Fibroblast of lung (primary cell): Measurements from ENCODE around the gene CLMN. TPM values are rescaled to one million over a fixed set of nuclear protein-coding genes. Genes with fewer than 3 reads are reported as not detected.

Experiments
- DNase-seq, 2 donors: peaks; one replicate each; pipeline versions ENCODE4 v3.0.0 to v3.0.0-alpha.2; 2010; ENCODE audit warnings: low read depth in 2 of 2
- H2AFZ ChIP-seq: 2 replicates; pipeline ENCODE4 v1.5.1; 2012; ENCODE audit warnings: low read length, control low read depth, inconsistent platforms
- H3K27ac ChIP-seq: 2 replicates; pipeline ENCODE4 v1.5.1; 2011; ENCODE audit warnings: low read length, control low read depth; ENCODE audit not compliant: insufficient read depth
- H3K27me3 ChIP-seq: 2 replicates; pipeline ENCODE4 v1.5.1; 2011; ENCODE audit warnings: mild to moderate bottlenecking, low read length; ENCODE audit not compliant: control insufficient read depth, insufficient read depth
- H3K36me3 ChIP-seq: 2 replicates; pipeline ENCODE4 v1.5.1; 2011; ENCODE audit warnings: low read length; ENCODE audit not compliant: control insufficient read depth, insufficient read depth
- H3K4me1 ChIP-seq: 2 replicates; pipeline ENCODE4 v1.5.1; 2011; ENCODE audit warnings: low read length; ENCODE audit not compliant: control insufficient read depth, insufficient read depth; ENCODE audit errors: extremely low read depth
- H3K4me2 ChIP-seq: 2 replicates; pipeline ENCODE4 v1.5.1; 2011; ENCODE audit warnings: low read length, control low read depth; ENCODE audit not compliant: insufficient read depth; ENCODE audit errors: extremely low read depth
- H3K4me3 ChIP-seq, 4 experiments: fragments of 200-600 bp in 1 of 4; sonication (generic) in 1 of 4; replicated peaks in 1 of 4; 2 replicates each; pipeline ENCODE4 v1.5.1; 2011 to 2016; ENCODE audit warnings: low read length in 4 of 4, low read depth in 3 of 4, mild to moderate bottlenecking in 3 of 4, control low read depth in 2 of 4, inconsistent platforms in 1 of 4, mixed read lengths in 1 of 4; ENCODE audit not compliant: insufficient read depth in 1 of 4; ENCODE audit errors: control extremely low read depth in 1 of 4
- H3K79me2 ChIP-seq: 2 replicates; pipeline ENCODE4 v1.5.1; 2012; ENCODE audit warnings: mild to moderate bottlenecking, low read length, inconsistent platforms; ENCODE audit not compliant: control insufficient read depth, insufficient read depth
- H3K9ac ChIP-seq: 2 replicates; pipeline ENCODE4 v1.5.1; 2011; ENCODE audit warnings: mild to moderate bottlenecking, low read length, control low read depth; ENCODE audit not compliant: insufficient read depth
- H3K9me3 ChIP-seq: 2 replicates; pipeline ENCODE4 v1.5.1; 2012; ENCODE audit warnings: low read depth, low read length; ENCODE audit not compliant: control insufficient read depth, insufficient read depth
- H4K20me1 ChIP-seq: 2 replicates; pipeline ENCODE4 v1.5.1; 2011; ENCODE audit warnings: low read length; ENCODE audit not compliant: control insufficient read depth, insufficient read depth; ENCODE audit errors: extremely low read depth
- EZH2 ChIP-seq: IDR thresholded peaks from 2 replicates; pipeline ENCODE4 v1.5.1; 2012; ENCODE audit warnings: low read length, control low read depth, mild to moderate bottlenecking; ENCODE audit errors: missing control alignments
- polyA plus RNA-seq, 2 donors: library from polyadenylated mRNA; depleted of rRNA in 1 of 2; stranded (reverse) in 1 of 2; unstranded in 1 of 2; fragments of >200 nt; gene quantifications; 2 replicates each; pipeline ENCODE4 v1.2.1, GENCODE V29; 2011 to 2012; ENCODE audit warnings: missing spikeins in 1 of 2
- total RNA-seq: library from RNA; depleted of rRNA; stranded (reverse); fragments of >200 nt; gene quantifications from 2 replicates; pipeline ENCODE4 v1.2.1, GENCODE V29; 2014
- TF ChIP-seq, protein P1 (sequence below), 2 donors: IDR thresholded peaks in 1 of 2; conservative IDR thresholded peaks in 1 of 2; 1 replicate in 1 of 2; 2 replicates in 1 of 2; pipeline ENCODE4 v1.5.1; 2011 to 2012; ENCODE audit warnings: low read length in 2 of 2, control low read depth in 1 of 2, inconsistent platforms in 1 of 2, low read depth in 1 of 2, mild to moderate bottlenecking in 1 of 2

Gene CLMN
- total and polyA plus RNA-seq, 2 donors (not counting 1 experiment from before 2014, with no cell fraction given) = 0.83 to 2.7 TPM

DNA sequence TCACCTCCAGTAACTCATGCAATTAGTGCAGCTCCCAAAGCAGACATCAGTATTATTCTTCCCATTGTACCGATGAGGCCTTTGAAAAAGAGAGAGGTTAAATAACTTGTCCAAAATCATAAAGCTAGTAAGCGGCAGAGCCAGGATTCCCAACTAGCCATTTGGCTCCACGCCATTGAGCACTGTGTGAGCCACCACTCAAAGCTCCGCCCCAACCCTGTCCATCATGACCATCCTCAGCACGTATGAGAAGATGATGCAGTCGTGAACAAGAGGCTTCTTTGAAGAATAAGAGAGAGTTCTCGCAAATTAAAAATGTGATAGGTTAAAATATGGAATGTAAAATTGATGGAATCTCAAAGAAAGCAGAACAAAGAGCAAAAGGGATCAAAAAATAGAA is 14.6 kb downstream of the CLMN start:
- Histone ChIP-seq H3K9me3 (no peaks in the 10 kb centered on the region), H3K4me2 (no peak overlapping the region), H3K9ac (no peak overlapping the region), H3K36me3 (no peaks in the 10 kb centered on the region), H2AFZ (no peak overlapping the region), H3K79me2 (no peaks in the 10 kb centered on the region), H3K4me1 (no peaks in the 10 kb centered on the region), H4K20me1 (no peaks in the 10 kb centered on the region), H3K27me3 (no peaks in the 10 kb centered on the region), H3K27ac (no peak overlapping the region), H3K4me3 (no peak overlapping the region)
- TF ChIP-seq, protein P1, sequence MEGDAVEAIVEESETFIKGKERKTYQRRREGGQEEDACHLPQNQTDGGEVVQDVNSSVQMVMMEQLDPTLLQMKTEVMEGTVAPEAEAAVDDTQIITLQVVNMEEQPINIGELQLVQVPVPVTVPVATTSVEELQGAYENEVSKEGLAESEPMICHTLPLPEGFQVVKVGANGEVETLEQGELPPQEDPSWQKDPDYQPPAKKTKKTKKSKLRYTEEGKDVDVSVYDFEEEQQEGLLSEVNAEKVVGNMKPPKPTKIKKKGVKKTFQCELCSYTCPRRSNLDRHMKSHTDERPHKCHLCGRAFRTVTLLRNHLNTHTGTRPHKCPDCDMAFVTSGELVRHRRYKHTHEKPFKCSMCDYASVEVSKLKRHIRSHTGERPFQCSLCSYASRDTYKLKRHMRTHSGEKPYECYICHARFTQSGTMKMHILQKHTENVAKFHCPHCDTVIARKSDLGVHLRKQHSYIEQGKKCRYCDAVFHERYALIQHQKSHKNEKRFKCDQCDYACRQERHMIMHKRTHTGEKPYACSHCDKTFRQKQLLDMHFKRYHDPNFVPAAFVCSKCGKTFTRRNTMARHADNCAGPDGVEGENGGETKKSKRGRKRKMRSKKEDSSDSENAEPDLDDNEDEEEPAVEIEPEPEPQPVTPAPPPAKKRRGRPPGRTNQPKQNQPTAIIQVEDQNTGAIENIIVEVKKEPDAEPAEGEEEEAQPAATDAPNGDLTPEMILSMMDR (conservative IDR thresholded peaks at IDR 0.05 in 1 of 2, IDR thresholded peaks at IDR 0.05 in 1 of 2; ENCODE audit: low read depth in 1 of 2, low read length in 2 of 2) = no peak
- TF ChIP-seq EZH2 = no peak
- no peak for DNase-seq

- Histone ChIP-seq H3K27me3 (no peaks in the 10 kb centered on the region), H3K79me2 (no peaks in the 10 kb centered on the region), H4K20me1 (no peaks in the 10 kb centered on the region), H3K9ac (no peak overlapping the region), H3K4me2 (no peak overlapping the region), H3K36me3 (no peaks in the 10 kb centered on the region), H2AFZ (no peak overlapping the region), H3K4me1 (no peaks in the 10 kb centered on the region), H3K9me3 (no peaks in the 10 kb centered on the region), H3K27ac (no peak overlapping the region), H3K4me3 (no peak overlapping the region)
- DNase-seq = no peak
- TF ChIP-seq, protein P1 (conservative IDR thresholded peaks at IDR 0.05 in 1 of 2, IDR thresholded peaks at IDR 0.05 in 1 of 2; ENCODE audit: low read depth in 1 of 2, low read length in 2 of 2) = no peak
- no peak for TF ChIP-seq EZH2
Measured at GRCh38 chr14:95304342-95304741, 15.4 kb downstream of the CLMN start.

- DNase-seq = no peak
Measured at GRCh38 chr14:95303552-95303951, 16.2 kb downstream of the CLMN start.

More at GRCh38 chr14:95303552-95303951, 16.2 kb downstream of the CLMN start:
- no peaks in the 10 kb centered on the region for H4K20me1 ChIP-seq
- no peak overlapping the region for H3K27ac ChIP-seq
- TF ChIP-seq, protein P1 (conservative IDR thresholded peaks at IDR 0.05 in 1 of 2, IDR thresholded peaks at IDR 0.05 in 1 of 2; ENCODE audit: low read depth in 1 of 2, low read length in 2 of 2) = no peak
- no peak for TF ChIP-seq EZH2
- no peaks in the 10 kb centered on the region for H3K27me3 ChIP-seq
- H3K4me3 ChIP-seq = no peak overlapping the region
- H3K9me3 ChIP-seq = no peaks in the 10 kb centered on the region
- no peak overlapping the region for H3K9ac ChIP-seq
- H3K36me3 ChIP-seq = no peaks in the 10 kb centered on the region
- no peak overlapping the region for H2AFZ ChIP-seq
- H3K4me1 ChIP-seq = no peaks in the 10 kb centered on the region
- no peak overlapping the region for H3K4me2 ChIP-seq
- no peaks in the 10 kb centered on the region for H3K79me2 ChIP-seq
